Dedifferentiated amniotic fluid mesenchymal stem cell (primary cell): ENCODE data around the gene SAMD4A.

Experiments used
- DNase-seq: peaks from one replicate; pipeline ENCODE4 v3.0.0-alpha.2; 2016; ENCODE audit errors: extremely low spot score

Gene SAMD4A, protein sequence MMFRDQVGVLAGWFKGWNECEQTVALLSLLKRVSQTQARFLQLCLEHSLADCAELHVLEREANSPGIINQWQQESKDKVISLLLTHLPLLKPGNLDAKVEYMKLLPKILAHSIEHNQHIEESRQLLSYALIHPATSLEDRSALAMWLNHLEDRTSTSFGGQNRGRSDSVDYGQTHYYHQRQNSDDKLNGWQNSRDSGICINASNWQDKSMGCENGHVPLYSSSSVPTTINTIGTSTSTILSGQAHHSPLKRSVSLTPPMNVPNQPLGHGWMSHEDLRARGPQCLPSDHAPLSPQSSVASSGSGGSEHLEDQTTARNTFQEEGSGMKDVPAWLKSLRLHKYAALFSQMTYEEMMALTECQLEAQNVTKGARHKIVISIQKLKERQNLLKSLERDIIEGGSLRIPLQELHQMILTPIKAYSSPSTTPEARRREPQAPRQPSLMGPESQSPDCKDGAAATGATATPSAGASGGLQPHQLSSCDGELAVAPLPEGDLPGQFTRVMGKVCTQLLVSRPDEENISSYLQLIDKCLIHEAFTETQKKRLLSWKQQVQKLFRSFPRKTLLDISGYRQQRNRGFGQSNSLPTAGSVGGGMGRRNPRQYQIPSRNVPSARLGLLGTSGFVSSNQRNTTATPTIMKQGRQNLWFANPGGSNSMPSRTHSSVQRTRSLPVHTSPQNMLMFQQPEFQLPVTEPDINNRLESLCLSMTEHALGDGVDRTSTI

GRCh38 chr14:54566410-54567223 lies at the start of gene SAMD4A:
Gene SAMD4A, plus strand, starts transcription at chr14:54567128. Its CDS starts 789 bp downstream, at chr14:54567917.
- DNase-seq, result peak; percentile 83

DNA sequence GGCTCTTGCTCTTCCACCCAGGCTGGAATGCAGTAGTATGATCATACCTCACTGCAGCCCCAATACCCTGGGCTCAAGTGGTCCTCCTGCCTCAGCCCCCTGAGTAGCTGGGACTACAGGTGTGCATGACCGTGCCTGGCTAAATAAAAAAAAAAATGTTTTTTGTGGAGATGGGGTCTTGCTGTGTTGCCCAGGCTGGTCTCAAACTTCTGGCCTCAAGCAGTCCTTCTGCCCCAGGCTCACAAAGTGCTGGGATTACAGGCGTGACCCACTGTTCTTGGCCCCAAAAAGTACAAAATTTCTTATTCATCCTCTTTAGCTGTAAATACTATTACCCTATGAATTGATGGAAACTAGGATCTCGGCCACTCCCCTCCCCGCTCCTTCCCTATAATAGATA lies 42.5 kb upstream of the SAMD4A start:
- DNase-seq, result no peak

GRCh38 chr14:54528973-54529372 lies 38.0 kb upstream of the SAMD4A start:
- no peak for DNase-seq

DNA sequence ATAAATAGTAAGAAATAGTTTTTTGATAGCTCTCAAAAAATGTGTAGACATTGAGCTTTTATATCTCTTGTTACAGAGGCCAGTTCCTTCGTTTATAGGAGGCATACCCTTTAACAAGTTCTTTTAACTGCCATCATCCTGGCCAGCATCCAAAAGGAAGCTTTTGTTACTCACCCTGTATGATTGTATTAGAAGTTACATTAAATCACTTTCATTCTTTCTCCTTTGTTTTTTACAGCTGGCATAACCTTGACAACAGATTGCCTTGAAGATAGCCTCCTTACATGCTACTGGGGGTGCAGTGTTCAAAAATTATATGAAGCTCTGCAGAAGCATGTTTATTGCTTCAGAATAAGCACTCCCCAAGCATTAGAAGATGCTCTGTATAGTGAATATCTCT lies 37.1 kb upstream of the SAMD4A start:
- DNase-seq, result no peak

DNA sequence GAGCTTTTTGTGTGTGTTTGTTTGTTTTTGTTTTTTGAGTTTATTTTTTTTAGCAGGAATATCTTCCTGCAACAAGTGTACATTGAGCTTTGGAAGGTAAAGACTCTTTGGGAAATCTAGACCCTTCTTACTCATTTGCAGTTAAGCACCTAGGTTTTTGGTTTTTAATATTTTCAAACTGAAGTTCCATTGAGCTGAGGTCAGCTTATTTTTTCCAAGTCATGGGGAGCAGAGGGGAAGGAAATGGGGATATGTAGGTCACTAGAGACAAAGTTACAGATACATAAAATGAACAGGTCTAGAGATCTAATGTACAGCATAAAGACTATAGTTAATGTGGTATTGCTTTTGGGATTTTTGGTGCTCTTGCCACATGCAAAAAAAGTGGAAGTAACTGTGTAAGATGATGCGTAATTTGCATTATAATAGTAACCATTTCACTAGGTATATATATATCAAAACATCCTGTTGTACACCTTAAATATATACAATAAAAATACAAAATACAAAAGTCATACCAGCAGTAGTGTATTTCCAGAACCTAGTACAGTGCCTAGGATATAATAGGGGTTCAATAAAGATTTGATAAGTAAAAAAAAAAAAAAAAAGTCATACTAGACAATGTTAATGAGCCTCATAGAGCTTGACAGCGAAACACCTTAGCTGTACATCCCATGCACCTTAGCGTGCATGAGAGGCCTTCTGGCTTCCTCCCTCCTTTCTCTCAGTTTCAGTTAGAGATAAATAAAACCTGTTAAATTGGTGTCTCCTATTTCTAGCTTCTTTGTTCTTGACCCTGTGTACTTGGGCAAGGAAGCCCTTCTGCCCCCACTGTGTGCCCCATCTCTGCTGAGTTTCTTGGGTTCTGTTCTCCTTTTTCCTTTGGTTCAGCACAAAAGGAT lies 34.6 kb upstream of the SAMD4A start:
- no peak for DNase-seq

DNA sequence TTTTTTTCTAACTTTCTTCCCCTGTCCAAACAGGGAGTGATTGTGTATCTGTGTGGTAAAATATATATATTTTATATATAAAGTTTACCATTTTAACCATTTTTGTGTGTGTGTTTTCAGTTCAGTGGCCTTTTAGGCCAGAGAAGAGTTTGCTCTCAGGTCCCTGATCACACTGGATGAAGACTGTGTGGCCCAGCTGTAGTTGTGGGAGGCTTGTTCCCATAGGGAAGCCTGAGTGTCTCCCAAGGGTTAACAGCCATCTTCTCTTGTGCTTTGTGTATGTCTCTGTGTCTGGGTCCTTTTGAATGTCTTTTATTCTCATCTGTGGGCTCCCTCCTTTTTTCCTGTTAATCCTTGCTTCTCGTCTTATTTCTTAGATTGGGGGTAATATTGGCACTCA lies 33.8 kb upstream of the SAMD4A start:
- DNase-seq, result no peak

GRCh38 chr14:54535126-54535525 lies 31.8 kb upstream of the SAMD4A start:
- no peak for DNase-seq

GRCh38 chr14:54535646-54536045 lies 31.3 kb upstream of the SAMD4A start:
- DNase-seq, result no peak

GRCh38 chr14:54537651-54538050 lies 29.3 kb upstream of the SAMD4A start:
- DNase-seq, result no peak

DNA sequence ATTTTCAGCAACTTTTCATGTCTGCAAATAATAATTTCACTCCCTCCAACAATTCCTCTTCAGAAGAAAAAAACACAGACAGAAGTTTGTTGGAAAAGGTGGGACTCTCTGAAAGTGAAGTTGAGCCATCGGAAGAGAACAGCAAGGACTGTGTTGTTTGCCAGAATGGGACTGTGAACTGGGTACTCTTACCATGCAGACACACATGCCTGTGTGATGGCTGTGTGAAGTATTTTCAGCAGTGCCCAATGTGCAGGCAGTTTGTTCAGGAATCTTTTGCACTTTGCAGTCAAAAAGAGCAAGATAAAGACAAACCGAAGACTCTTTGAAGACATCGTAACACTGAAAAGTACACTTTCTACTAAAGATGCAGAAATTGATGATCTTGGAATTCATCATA lies 28.9 kb upstream of the SAMD4A start:
- no peak for DNase-seq

DNA sequence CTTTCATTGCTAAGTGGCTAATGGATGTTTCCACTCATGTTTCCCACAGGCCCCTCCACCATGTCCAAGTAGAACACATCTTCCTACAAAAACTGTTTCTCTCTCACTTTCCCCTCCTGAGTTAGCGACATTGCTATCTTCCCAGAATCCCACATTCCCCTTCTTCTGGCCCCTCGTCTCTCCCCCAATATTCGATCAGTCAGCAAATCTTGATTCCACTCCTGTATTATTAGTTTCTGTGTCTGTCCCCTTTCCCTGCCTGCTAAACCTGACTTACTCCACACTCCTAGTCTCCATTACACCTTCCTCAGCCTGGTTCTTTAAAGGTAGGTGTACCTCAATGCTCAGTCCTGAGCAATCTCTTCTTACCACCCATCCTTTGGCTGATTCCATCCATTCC lies 19.3 kb upstream of the SAMD4A start:
- no peak for DNase-seq

- DNase-seq, result no peak
Measured at GRCh38 chr14:54548491-54548890, 18.4 kb upstream of the SAMD4A start.

DNA sequence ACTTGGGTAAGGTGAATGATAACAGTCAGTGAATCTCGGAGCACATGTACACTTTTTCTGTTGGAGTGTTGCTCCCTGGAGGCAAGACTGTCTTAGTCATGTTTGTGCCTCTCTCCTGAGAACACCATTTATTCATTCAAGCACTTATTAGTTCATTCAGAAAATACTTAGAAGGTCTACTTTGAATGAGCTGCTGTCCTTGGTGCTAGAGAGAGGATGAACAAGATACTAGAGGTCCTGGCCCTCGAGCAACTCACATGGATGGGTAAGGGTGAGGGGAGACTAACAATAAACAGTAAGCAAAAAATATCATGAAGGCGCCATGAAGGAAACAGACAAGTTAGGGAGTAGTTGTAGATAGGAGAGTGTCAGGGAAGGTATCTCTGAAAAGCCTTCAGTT lies 17.1 kb upstream of the SAMD4A start:
- DNase-seq, result no peak

DNA sequence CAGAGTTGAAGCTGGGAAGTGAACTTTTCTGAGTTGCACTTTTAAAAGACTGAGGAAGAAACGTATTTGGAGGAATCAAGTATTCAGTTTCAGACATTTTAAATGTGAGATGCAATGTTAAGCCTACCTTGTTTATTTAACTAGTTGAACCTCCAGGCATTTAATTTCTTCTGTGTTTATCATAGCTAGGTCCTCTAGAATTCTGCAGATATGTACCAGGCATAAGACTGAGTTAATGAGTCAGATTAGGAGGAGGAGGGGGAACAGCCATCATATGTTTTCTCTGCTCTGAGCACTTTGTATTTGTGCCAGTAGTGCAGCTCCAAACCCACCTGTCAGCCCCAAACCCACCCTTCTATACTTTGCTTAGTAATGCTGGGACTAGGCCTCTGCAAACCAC lies 16.4 kb upstream of the SAMD4A start:
- no peak for DNase-seq

DNA sequence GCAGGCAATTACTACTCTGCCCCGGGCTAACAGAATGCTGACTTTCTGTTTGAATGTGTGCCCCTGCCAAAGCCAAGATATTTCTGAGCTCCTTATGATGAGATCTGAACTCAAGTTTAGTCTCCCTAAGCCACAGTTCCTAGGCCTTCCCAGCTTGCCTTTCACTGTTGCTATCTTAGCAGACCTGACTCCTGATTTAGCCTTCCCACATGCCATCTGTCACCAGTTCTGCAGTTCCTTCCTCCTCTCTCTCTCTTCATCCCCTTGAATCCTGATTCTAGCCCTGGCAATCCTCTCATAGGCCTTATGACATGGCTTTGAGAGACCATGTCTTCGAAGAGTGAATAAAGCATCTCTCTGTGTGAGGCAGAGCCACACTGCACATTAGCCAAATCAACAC lies 12.5 kb upstream of the SAMD4A start:
- no peak for DNase-seq

DNA sequence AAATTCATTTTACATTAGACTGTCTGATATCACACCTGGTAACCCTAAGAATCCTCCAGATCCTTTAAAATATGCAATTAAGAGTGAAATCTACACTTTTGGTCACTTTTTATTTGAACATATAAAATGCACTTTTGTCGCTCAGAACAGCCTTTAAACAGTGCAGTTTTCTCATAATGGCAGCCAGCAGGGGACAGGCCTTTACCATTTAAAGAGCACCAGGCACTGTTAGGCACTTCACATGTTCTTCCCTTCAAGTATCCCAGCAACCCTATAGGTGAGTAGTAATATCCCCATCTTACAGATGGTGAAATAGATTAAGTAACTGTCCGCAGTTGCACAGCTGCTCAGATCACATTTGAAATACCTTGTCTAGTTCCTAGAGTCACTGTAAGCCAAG lies 11.3 kb upstream of the SAMD4A start:
- DNase-seq, result no peak

DNA sequence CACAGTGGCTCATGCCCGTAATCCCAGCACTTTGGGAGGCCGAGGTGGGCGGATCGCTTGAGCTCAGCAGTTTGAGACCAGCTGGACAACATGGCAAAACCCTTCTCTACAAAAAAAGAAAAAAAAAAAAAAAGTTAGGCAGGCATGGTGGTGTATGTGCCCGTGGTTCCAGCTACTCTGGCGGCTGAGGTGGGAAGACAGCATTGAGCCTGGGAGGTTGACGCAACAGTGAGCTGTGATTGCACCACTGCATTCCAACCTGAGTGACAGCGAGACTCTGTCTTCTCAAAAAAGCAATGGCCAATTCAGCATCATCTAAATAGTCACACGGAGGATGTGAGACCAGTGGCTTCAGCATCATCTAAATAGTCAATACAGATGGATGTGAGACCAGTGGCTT lies 10.4 kb upstream of the SAMD4A start:
- DNase-seq, result no peak

DNA sequence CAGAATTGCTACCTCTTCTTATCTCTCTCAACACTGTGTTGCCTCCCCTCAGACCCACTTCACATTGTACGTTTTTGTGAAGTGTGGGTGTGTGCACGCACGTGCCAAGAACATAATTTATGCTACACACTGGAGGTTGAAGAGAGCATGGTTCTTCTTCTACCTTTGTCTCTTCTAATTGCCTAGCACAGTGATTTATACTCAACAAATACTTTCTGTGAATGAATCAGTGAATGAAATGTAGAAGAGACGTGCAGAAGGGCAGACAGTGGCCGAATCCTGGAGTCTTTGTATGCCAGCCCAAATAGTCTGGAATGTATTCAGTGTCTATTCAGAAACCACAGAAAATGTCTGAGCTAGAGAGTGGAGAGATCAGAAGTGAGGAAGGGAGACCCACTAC lies 4.6 kb upstream of the SAMD4A start:
- peak; percentile 41 for DNase-seq

GRCh38 chr14:54564071-54564867 lies 2.7 kb upstream of the SAMD4A start:
- DNase-seq, result peak; percentile 61
